NCI-H2227 (cell line): ENCODE data around the gene KIAA1586.
"Not testable (repeated sequence)": the region's sequence is repeated elsewhere in the genome, so short reads cannot be mapped to it uniquely, and the experiment has no call there.

Experiments used
- DNase-seq: peaks from one replicate; lab custom pipeline; 2025; ENCODE audit not compliant: unreplicated experiment; lab: John Stamatoyannopoulos, UW

The KIAA1586 gene, protein sequence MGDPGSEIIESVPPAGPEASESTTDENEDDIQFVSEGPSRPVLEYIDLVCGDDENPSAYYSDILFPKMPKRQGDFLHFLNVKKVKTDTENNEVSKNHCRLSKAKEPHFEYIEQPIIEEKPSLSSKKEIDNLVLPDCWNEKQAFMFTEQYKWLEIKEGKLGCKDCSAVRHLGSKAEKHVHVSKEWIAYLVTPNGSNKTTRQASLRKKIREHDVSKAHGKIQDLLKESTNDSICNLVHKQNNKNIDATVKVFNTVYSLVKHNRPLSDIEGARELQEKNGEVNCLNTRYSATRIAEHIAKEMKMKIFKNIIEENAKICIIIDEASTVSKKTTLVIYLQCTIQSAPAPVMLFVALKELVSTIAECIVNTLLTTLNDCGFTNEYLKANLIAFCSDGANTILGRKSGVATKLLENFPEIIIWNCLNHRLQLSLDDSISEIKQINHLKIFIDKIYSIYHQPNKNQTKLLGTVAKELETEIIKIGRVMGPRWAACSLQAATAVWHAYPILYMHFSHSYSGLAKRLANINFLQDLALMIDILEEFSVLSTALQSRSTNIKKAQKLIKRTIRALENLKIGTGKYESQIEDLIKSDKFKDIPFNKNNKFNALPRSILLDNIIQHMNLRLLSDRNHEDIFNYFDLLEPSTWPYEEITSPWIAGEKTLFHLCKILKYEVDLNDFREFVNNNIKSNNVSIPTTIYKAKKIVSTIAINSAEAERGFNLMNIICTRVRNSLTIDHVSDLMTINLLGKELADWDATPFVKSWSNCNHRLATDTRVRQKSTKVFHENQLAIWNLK

DNA sequence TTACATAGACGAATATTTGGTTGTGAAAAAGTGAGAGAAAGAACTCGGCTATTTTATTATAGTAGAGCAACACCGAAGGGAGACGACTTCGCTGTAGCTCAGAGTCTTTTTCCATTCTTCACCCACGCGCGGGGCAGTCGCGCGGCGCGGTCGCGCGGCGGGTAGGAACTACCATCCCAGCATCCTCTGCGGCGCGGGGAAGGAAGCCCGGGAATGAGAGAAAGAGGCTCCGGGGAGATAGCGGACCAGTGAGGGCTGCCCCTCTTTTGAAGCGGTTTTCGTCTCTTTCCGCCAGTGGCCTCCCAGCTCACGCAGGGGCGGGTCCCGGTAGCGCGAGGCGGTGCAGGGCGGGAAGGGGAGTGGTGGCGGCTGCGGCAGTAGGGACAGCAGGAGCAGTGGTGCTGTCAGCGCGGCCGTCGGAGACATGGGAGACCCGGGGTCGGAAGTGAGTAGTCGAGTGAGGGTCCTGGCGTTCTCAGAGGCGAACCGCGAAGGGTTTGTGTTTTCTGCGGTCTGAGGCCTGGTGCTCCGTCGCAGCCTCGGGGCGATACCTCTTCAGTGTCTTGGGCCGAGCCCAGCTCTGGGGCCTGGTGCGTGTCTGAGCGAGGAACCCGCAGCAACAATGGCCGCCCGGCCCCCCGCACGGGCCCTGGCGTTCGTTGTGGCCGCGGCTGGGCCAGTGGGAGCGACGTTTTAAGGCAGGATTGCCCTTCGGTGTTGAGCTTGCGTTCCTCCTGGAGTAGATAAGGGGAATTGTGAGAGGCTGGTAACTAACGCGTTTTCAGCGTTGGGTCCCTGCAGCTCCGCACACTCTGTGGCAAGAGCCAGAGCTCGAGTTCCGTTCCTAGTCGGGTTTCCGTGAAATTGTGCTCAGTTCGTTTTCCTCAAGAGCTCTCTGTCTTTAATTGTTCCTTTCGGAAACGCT is at the start of gene KIAA1586:
TSS of gene KIAA1586 (plus strand) at position 362 of the 925 bp plus-strand sequence. CDS start at position 425, 63 bp downstream.
- DNase-seq: peak; percentile 90

DNA sequence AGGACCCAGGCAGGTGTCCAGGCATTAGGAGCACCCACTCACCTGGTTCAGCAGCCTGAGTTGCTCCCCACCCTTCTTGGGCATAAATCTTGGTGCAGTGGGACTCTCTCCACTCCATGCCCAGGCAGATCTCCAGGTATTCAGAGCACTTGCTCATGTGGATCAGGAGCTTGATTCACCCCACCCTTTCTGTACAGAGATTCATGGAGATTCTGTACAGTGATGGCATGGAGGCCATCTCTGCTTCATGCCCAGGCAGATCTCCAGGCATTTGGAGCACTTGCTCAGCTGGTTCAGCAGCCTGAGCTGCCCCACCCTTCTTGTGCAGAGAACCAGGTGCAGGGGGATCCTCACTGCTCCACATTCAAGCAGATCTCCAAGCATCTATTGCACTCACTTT is 47.4 kb upstream of the KIAA1586 start:
- no peak for DNase-seq

DNA sequence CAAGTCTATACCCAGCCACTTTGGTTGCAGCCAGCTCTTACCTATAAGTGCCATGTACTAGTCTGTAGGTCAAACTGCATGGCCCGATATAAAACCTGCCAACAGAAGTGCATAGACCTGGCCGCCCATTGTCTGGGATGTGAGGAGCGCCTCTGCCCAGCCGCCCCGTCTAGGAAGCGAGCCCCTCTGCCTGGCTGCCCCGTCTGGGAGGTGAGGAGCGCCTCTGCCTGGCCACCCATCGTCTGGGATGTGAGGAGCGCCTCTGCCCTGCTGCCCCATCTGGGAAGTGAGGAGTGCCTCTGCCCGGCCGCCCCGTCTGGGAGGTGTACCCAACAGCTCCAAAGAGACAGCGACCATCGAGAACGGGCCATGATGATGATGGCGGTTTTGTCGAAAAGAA is 46.7 kb upstream of the KIAA1586 start:
- DNase-seq: not testable (repeated sequence)

DNA sequence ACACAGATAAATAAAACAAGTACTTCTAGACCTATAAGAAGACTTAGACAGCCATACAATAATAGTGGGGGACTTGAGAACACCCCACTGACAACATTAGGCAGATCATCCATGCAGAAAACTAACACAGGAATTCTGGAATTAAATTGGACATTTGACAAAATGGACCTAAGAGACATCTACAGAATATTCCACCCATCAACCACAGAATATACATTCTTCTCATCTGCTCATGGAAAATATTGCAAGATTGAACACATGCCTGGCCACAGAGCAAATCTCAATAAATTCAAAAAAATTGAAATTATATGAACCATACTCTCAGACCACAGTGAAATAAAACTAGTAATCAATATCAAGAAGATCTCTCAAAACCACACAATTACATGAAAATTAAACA is 44.3 kb upstream of the KIAA1586 start:
- no peak for DNase-seq

DNA sequence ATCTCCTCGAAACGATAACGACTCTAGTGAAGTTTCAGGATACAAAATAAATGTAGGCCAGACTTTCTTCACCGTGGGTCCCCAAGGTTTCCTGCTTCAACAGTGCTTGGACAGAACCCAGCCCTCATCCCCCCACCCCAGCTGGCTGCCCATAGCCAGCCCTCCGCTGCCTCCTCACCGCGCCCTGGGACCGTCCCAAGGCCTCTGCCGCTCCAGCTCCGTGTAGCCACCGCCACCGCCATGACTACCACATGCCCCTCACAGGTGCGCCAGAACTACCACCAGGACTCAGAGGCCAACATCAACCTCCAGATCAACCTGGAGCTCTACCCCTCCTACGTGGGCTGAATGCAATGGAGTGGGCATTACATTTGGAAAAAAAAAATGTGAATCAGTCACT is 42.2 kb upstream of the KIAA1586 start:
- DNase-seq: no peak

DNA sequence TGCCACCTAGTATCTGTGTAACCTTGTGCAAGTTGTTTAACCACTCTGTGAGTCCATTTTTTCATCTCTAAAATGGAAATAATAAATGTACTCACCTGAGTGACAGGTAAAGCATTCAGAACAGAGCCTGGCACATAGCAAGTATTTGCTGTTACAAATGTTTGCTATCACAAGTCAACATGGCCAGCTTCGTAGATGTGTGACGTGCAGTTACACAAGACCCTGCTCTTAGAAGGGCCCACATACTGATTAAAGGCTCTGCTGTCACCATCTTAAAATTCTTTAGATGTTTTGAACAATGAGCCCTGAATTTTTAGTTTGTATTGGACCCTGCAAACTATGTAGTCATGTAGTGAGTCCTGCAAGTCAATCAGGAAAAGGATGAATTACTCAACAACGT is 40.4 kb upstream of the KIAA1586 start:
- DNase-seq: no peak

DNA sequence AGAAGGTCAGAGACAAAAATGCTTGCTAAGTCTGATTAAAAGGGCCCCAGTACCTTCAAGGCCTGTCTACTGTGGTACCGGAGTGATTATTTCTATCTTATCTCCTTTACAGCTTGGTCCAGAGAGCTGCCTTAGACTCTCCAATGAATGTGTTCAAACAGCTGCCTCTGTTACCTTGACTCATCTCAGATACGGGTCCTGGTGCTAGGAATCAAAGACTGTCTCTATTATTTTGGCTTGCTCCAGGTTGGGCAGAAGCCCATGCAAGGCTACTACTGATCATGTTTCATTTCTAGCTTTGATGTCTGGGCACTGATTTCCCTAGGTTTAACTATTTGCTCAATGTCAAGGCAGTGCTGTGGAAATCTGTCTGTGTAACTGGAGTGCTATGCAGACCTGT is 38.4 kb upstream of the KIAA1586 start:
- not testable (repeated sequence) for DNase-seq

DNA sequence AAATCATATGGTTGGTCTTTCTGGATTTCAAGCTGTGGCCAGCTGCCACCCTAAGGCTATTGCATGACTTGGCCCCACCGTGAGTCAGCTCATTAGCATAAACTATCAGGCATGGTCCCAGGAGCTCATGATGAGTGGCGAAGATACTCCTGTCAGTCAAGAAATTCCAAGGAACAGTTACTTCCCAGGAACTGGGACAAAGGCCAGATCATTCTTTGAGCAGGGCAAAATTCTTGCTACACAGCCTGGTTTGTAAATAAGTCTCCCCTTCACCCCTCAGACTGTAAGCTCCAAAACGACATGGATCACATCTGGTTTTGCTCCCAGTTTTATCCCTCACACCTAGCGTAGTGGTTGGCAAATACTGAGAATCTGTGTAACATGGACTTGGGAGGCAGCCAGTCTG is 33.0 kb upstream of the KIAA1586 start:
- no peak for DNase-seq

DNA sequence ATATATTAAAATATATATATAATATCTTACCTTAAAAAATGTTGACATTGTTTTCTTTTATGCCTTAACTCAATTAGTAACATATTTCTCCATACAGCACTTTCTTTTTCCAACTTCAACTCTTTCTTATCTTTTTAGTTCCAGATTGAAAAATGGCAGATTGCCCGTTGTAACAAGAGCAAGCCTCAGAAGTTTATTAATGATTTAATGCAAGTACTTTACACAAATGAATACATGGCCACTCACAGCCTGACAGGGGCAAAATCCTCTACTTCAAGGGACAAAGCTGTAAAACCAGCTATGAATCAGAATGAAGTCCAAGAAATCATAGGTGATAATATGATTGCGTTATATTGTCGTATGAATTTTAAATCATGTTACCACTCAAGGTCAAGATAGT is 29.4 kb upstream of the KIAA1586 start:
- no peak for DNase-seq

DNA sequence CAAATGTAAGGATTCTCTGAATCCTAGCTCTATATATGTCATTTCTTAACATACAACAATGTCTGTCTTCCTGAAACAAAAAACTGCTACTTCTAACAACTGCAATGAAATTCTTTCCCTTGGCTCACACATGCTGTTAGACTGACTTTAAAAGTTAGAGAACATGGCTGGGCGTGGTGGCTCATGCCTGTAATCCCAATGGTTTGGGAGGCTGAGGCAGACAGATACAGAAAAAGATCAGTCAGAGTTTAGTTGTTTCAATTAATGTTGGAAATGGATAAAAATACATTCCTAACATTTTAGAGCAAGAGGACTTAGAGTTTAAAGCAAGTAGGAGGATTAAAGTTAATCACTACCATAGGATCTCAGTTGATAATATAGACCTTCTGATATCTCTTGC is 28.7 kb upstream of the KIAA1586 start:
- no peak for DNase-seq

DNA sequence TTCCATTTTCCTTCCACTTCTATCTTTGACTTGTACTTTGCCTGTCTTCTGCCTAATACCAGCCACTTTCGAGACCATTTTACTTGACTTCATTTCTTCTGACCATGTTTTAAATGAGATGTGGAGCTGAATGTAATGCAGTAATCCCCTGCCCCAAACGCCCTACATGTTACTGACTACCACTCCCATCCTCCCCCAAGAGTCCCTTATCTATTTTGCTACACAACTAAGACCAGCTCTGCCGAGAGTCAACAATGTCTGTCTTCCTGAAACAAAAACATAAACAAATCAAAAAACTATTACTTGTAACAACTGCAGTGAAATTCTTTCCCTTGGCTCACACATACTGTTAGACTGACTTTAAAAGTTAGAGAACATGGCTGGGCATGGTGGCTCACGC is 27.1 kb upstream of the KIAA1586 start:
- no peak for DNase-seq

DNA sequence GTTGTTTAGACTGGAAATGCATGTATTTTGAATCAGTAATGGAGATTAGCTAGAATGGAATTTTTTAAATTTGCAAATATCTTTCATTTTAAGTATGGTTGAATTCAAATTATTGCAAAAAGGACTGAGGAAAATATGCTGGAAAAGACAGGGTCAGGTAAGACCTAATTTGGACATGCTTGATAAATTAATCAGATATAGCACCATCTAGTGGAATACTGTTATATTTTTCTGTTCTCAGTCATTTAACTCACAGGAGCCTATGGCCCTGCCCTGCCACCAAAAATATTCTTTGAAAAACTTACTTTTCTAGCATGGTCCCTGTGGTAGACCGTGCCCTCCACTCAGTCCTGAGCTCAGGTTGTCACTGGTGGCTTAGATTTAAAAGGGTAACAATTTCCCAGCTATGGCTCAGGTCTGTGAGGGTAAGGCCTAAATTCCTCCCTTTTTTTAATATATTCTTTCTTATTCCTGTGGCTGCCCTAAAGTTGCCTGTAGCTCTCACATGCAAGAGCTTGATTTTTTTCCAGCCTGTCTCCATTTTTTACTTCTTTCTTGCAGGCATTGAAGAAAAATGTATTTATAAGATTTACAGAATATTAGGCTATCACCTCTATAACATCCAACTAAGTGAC is 25.3 kb upstream of the KIAA1586 start:
- peak; percentile 52 for DNase-seq

DNA sequence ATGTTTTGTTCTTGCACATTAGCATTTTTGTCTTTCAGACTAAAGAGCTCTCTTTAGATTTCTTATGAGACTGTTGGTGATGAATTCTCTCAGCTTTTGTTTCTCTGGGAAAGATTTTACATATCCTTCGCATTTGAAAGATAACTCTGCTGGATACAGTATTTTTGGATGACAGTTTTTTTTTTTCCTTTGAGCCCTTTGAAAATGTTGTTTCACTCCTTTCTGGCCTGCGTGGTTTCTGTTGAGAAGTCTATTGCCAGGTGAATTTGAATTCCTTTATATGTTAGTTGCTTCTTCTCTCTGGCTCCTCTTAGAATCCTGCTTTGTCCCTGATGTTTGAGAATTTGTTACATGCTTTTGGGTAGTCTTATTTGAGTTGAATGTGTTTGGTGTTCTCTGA is 22.2 kb upstream of the KIAA1586 start:
- no peak for DNase-seq

DNA sequence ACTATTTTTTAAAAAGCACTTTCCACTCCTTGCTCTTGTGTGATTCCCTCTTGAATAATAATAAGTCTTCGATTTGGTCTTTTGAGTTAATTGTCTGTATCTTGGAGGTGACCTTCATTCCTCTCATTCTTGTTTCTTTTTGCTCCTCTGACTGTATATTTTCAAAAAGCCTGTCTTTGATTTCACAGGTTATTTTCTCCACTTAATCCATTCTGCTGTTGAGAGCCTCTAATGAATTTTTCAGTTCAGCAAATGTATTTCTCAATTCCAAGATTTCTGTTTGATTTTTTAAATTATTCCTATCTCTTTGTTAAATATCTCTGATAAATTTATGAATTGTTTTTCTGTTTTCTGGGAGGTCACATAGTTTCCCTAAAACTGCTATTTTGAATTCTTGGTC is 21.7 kb upstream of the KIAA1586 start:
- DNase-seq: no peak

DNA sequence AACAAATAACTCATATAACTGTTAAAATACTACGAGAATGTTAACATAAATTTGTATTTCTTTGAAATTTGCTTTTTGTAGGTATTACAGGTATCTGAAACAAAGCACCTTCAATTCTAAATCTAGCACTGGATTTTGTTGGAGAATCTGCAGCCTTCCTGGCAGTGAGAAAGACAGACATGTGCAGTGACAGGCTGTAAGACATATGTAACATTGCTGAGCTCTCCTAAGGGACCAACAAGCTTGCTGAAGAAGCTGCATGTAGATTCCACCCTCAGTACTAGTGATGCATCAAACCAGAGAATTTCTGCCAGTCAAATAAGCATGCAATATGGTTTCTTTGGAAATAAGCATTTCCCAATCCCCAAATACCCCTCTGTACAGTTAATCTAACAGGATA is 20.5 kb upstream of the KIAA1586 start:
- DNase-seq: no peak

DNA sequence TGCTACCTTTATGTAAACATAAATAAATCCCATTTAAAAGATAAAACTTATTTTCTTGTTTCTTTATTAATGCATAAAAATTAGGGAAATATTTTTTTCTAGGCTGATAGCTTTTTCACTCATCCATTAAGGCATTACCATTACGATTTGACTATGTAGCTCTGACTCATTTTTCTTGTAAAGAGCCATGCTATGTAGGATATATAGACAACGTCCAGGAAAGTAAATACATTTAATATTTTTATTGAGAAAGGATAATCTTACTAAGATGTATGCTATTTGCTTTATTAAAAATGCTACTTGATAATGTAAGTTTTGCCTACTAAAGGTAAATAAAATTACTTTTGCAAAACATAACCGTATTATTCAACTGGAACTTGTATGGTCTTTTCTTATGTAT is 19.2 kb upstream of the KIAA1586 start:
- DNase-seq: no peak

DNA sequence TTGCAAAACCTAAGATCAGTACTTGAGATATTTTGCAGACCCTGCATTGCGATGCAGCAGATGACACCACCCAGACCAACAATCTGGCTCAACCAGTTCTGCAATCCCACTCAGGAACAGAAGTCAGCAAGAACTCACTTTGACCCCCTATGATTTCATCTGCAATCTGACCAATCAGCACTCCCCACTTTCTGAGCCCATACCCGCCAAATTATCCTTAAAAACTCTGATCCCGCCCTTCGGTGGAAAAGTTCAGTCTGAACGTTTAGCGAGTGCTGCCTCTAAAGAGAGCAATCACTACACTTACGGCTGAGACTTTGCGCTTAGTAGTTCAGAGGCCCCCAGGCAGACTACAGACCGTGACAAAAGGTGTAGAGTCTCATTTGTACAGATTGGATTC is 17.3 kb upstream of the KIAA1586 start:
- no peak for DNase-seq

DNA sequence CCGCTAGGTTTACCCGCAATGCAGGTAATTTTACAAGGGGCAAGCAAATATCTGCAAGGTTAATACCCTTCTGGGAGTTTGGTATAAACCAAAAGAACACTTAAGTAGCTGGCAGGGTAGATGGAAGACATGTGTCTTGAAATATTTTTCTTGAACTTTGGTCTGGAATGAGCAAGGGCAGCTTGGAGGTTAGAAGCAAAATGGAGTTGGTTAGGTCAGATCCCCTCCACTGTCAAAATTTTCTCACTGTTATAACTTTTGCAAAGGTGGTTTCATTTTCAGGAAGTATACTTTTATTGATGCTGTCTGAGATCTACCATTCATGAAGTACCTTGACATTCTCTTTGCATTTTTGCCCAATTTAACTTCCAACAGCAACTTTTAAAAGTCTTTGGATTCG is 13.3 kb upstream of the KIAA1586 start:
- no peak for DNase-seq

DNA sequence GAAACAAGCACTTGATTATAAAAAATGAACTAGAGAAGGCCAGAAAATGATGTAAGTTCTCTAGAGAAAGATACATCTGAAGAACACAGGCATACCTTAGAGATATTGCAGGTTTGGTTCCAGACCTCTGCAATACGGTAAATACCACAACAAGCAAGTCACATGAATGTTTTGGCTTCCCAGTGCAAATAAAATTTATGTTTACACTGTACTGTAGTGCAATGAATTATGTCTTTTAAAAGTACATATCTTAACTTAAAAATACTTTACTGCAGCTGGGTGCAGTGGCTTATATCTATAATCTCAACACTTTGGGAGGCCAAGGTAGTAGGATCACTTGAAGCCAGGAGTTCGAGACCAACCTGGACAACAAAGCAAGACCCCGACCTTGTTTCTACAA is 10.9 kb upstream of the KIAA1586 start:
- DNase-seq: no peak

DNA sequence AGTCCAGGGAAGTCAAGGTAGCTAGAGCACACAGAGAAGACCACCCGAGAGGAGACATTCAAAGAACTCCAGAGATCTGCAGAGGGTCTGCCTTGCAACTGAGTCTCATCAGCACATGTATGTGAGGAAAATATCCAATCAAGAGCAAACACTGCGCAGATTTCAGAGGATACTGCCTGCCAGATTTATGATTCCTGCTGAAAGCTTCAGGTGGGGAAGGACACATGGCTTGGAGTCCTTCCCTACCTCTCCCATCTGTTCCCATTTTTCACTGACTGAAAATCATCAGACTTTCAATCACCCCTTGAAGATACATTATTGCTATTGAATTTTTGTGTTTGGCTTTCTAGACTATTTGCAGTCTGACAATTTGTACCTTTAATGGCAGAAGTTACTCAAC is 7.6 kb upstream of the KIAA1586 start:
- no peak for DNase-seq

DNA sequence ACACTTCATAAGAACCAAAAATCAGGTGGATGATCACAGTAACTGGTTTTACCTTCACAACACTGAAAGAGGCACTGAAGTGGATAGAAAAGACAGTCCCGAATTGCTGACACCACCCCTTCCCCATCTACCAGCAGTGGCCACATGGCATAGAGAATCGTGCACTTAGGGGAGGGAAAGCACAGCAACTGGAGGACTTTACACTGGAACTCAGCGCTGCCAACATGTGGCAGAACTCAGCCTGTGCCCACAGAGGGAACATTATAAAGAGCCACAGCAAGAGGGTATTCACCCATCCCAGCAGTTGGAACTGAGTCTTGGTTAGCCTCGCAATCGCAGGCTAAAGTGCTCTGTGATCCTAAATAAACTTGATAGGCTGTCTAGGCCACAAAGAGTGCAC is 6.5 kb upstream of the KIAA1586 start:
- DNase-seq: no peak
